ENCODE results near the gene ESYT2. TPM values are rescaled to one million over a fixed set of nuclear protein-coding genes. Genes with fewer than 3 reads are reported as not detected.

ESYT2 gene
- total RNA-seq, 1 experiment from 2014 or later = 68.2 TPM

DNA sequence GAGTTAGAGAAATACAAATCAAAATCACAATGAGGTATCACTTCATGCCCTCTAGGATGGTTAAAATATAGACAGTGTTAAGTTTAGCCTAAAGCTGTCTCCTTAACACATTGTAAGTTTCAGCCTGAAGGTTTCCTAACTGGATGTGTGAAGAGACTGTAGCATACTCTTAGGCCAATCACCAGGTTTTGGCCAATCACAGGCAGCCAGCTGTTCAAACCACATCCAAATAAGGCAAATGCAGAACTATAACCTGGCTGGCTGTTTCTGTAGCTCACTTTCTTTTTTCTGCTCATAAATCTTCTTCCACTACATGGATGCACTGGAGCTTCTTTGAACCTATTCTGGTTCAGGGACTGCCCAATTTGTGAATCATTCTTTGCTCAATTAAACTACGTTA lies 19.7 kb downstream of the ESYT2 start:
- Histone ChIP-seq H3K27ac (ENCODE audit: low read depth, low read length) (no peak overlapping the region), H3K27me3 (ENCODE audit: insufficient read depth, low read length) (no peaks in the 10 kb centered on the region), H3K9me3 (ENCODE audit: control insufficient read depth in 1 of 2, insufficient read depth in 1 of 2, low read depth in 1 of 2, low read length in 2 of 2) (no peaks in the 10 kb centered on the region), H4K20me1 (ENCODE audit: insufficient read depth) (0 out of 2 replicates have a peak, but pooled peaks cover 6% of the 10 kb centered on the region), H3K36me3 (ENCODE audit: control insufficient read depth in 1 of 2, insufficient read depth in 2 of 2, low read length in 2 of 2) (no peaks in the 10 kb centered on the region), H3K4me1 (ENCODE audit: control insufficient read depth in 1 of 2, insufficient read depth in 2 of 2, low read length in 2 of 2) (peaks cover 8 to 39% of the 10 kb centered on the region in 2 experiments), H3K4me3 (replicated peaks in 1 of 2; ENCODE audit: low read depth in 1 of 2, low read length in 2 of 2) (no peak overlapping the region), H2AFZ (ENCODE audit: low read depth, low read length, poor library complexity, severe bottlenecking) (no peak overlapping the region), H3K9me2 (ENCODE audit: insufficient read depth) (no peaks in the 10 kb centered on the region), H3K79me2 (ENCODE audit: insufficient read depth, low read length) (peaks cover 95% of the 10 kb centered on the region), H3K9ac (ENCODE audit: low read length) (no peak overlapping the region), H3K4me2 (ENCODE audit: low read length) (no peak overlapping the region)
- ChIA-PET POLR2A (no interaction called here), CTCF (no interaction called here), RAD21 (ENCODE audit: low non-redundant PET in 1 of 2, low total read pairs in 2 of 2, uncharacterized antibody in 2 of 2, unreplicated experiment in 2 of 2) (no interaction called here)
- ATAC-seq = no peak
- intact Hi-C loops (cut with micrococcal nuclease) = no loop called here
- DNase-seq (ENCODE audit: low read depth, low spot score) = no peak
- TF ChIP-seq, protein P1, sequence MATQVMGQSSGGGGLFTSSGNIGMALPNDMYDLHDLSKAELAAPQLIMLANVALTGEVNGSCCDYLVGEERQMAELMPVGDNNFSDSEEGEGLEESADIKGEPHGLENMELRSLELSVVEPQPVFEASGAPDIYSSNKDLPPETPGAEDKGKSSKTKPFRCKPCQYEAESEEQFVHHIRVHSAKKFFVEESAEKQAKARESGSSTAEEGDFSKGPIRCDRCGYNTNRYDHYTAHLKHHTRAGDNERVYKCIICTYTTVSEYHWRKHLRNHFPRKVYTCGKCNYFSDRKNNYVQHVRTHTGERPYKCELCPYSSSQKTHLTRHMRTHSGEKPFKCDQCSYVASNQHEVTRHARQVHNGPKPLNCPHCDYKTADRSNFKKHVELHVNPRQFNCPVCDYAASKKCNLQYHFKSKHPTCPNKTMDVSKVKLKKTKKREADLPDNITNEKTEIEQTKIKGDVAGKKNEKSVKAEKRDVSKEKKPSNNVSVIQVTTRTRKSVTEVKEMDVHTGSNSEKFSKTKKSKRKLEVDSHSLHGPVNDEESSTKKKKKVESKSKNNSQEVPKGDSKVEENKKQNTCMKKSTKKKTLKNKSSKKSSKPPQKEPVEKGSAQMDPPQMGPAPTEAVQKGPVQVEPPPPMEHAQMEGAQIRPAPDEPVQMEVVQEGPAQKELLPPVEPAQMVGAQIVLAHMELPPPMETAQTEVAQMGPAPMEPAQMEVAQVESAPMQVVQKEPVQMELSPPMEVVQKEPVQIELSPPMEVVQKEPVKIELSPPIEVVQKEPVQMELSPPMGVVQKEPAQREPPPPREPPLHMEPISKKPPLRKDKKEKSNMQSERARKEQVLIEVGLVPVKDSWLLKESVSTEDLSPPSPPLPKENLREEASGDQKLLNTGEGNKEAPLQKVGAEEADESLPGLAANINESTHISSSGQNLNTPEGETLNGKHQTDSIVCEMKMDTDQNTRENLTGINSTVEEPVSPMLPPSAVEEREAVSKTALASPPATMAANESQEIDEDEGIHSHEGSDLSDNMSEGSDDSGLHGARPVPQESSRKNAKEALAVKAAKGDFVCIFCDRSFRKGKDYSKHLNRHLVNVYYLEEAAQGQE (IDR thresholded peaks at IDR 0.05; ENCODE audit: low read depth) = no peak
- TF ChIP-seq SRF (IDR thresholded peaks at IDR 0.05; ENCODE audit: low read depth) = peak; percentile 63
- TF ChIP-seq EGR1 (IDR thresholded peaks at IDR 0.05; ENCODE audit: low read depth) = no peak
- BruUV-seq (replicated peaks) = no TSS peak

DNA sequence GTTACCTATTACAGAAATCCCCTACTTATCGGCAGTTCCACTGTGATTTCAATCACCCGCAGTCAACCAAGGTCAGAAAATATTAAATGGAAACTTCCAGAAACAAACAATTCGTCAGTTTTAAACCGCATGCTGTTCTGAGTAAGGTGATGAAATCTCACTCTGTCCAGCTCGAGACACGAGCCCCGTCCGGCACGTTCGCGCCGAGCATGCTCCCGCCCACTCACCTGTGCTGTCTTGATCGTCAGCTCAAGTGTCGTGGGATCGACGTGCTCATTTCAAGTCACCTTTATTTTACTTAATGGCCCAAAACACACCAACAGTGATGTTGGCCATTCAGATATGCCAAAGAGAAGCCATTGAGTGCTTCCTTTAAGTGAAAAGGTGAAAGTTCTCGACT lies 21.2 kb downstream of the ESYT2 start:
- H2AFZ ChIP-seq (ENCODE audit: low read depth, low read length, poor library complexity, severe bottlenecking) = no peak overlapping the region
- no peak overlapping the region for H3K4me2 ChIP-seq (ENCODE audit: low read length)
- H3K9me3 ChIP-seq (ENCODE audit: control insufficient read depth in 1 of 2, insufficient read depth in 1 of 2, low read depth in 1 of 2, low read length in 2 of 2) = no peaks in the 10 kb centered on the region
- no peak overlapping the region for H3K4me3 ChIP-seq (replicated peaks in 1 of 2; ENCODE audit: low read depth in 1 of 2, low read length in 2 of 2)
- intact Hi-C loops (cut with micrococcal nuclease) = no loop called here
- H3K4me1 ChIP-seq (ENCODE audit: control insufficient read depth in 1 of 2, insufficient read depth in 2 of 2, low read length in 2 of 2) = peaks cover 12 to 39% of the 10 kb centered on the region in 2 experiments
- BruUV-seq (replicated peaks) = no TSS peak
- H3K9me2 ChIP-seq (ENCODE audit: insufficient read depth) = no peaks in the 10 kb centered on the region
- H3K36me3 ChIP-seq (ENCODE audit: control insufficient read depth in 1 of 2, insufficient read depth in 2 of 2, low read length in 2 of 2) = no peaks in the 10 kb centered on the region
- no peak for TF ChIP-seq SP1 (IDR thresholded peaks at IDR 0.05; ENCODE audit: low read depth)
- no peak for TF ChIP-seq YY1 (IDR thresholded peaks at IDR 0.05; ENCODE audit: extremely low read depth, insufficient replicate concordance, low read depth, low read length)
- TF ChIP-seq JUND (IDR thresholded peaks at IDR 0.05) = no peak
- TF ChIP-seq, protein P1 (IDR thresholded peaks at IDR 0.05; ENCODE audit: low read depth) = no peak
- POLR2A ChIA-PET = no interaction called here
- ATAC-seq = no peak
- no peak overlapping the region for H3K27ac ChIP-seq (ENCODE audit: low read depth, low read length)
- RAD21 ChIA-PET (ENCODE audit: low non-redundant PET in 1 of 2, low total read pairs in 2 of 2, uncharacterized antibody in 2 of 2, unreplicated experiment in 2 of 2) = no interaction called here
- CTCF ChIA-PET = no interaction called here
- H3K9ac ChIP-seq (ENCODE audit: low read length) = no peak overlapping the region
- H3K27me3 ChIP-seq (ENCODE audit: insufficient read depth, low read length) = no peaks in the 10 kb centered on the region
- 0 out of 2 replicates have a peak, but pooled peaks cover 6% of the 10 kb centered on the region for H4K20me1 ChIP-seq (ENCODE audit: insufficient read depth)
- peaks cover 94% of the 10 kb centered on the region for H3K79me2 ChIP-seq (ENCODE audit: insufficient read depth, low read length)
- no peak for DNase-seq (ENCODE audit: low read depth, low spot score)

Data from HCT116 (cell line).